Mucosa of descending colon (tissue), 3 donors: ENCODE measurements around the gene RCAN3. TPM values are rescaled to one million over a fixed set of nuclear protein-coding genes. Genes with fewer than 3 reads are reported as not detected.

Source experiments
- ATAC-seq: fragments of 200-7000 bp; cut with Tn5 transposase; one replicate; pipeline ENCODE4 v1.9.1; 2020; ENCODE audit warnings: mild to moderate bottlenecking, moderate library complexity
- DNase-seq, 3 donors: peaks; one replicate each; pipeline ENCODE4 v3.0.0-alpha.2; 2020
- H3K36me3 ChIP-seq: fragments of 200-600 bp; one replicate; pipeline ENCODE4 v1.8.0; 2021; ENCODE audit warnings: low read depth, mild to moderate bottlenecking
- H3K4me1 ChIP-seq: fragments of 200-600 bp; one replicate; pipeline ENCODE4 v1.8.0; 2021; ENCODE audit warnings: low read depth, mild to moderate bottlenecking
- H3K4me3 ChIP-seq: fragments of 200-600 bp; one replicate; pipeline ENCODE4 v1.8.0; 2021; ENCODE audit warnings: mild to moderate bottlenecking
- H3K9me3 ChIP-seq: fragments of 200-600 bp; one replicate; pipeline ENCODE4 v1.8.0; 2021; ENCODE audit warnings: mild to moderate bottlenecking
- CTCF ChIP-seq: fragments of 200-600 bp; IDR thresholded peaks from one replicate; pipeline ENCODE4 v1.8.0; 2022; ENCODE audit warnings: antibody characterized with exemption, mild to moderate bottlenecking
- intact Hi-C, 2 donors: fragments of 100-400 bp; cut with DNase I in 1 of 2; cut with micrococcal nuclease in 1 of 2; formaldehyde crosslinking; loops; one replicate each; pipeline versions ENCODE4 v1.11.0 to v1.11.1; 2022; cut with DNase I, micrococcal nuclease
- total RNA-seq, 3 donors: library from RNA; stranded (reverse); fragmentation: NEBNext Ultra II Directional in 2 of 3; extraction: Animal tissue kit (Norgen Biotek cat#: 25700) in 2 of 3; gene quantifications; one replicate each; pipeline versions ENCODE4 v1.2.1 to v1.2.4, GENCODE V29; 2021 to 2023
- donor health status: DM: no; HTN: no; CAD: no; lungs with moderate emphysema.
- donor health status: DM: no; HTN: no; CAD: no.
- donor health status: DM: no; HTN: yes; CAD: no.

The RCAN3 gene
- total RNA-seq, 3 donors from 2014 or later, result 9.2 to 15.0 (median 12.8) TPM

- no peak overlapping the region for H3K4me3 ChIP-seq
- H3K4me1 ChIP-seq, result peaks cover 13% of the 10 kb centered on the region
- intact Hi-C loops, result no loop called here
- H3K9me3 ChIP-seq, result no peaks in the 10 kb centered on the region
- peak; percentile 91 for ATAC-seq
- H3K36me3 ChIP-seq, result no peaks in the 10 kb centered on the region
- peak in 1 of 3 donors; percentile 76 for DNase-seq
- TF ChIP-seq CTCF, result no peak
These were observed 38.5 kb downstream of the RCAN3 start for GRCh38 chr1:24540906-24541710.

- peak; percentile 55 for TF ChIP-seq CTCF
- H3K4me3 ChIP-seq, result no peak overlapping the region
- intact Hi-C loops, result no loop called here
- no peaks in the 10 kb centered on the region for H3K36me3 ChIP-seq
- DNase-seq (peak in 1 of 3 donors; percentile 72), ATAC-seq (peak; percentile 74)
- H3K4me1 ChIP-seq, result peaks cover 10% of the 10 kb centered on the region
- H3K9me3 ChIP-seq, result no peaks in the 10 kb centered on the region
These were observed 39.2 kb downstream of the RCAN3 start for GRCh38 chr1:24541711-24542346.

- no peak for TF ChIP-seq CTCF
- no peak for ATAC-seq
- Histone ChIP-seq H3K36me3 (no peaks in the 10 kb centered on the region), H3K4me3 (no peak overlapping the region), H3K9me3 (no peaks in the 10 kb centered on the region), H3K4me1 (peaks cover 9% of the 10 kb centered on the region)
- DNase-seq, result no peak
- intact Hi-C loops, result no loop called here
These were observed 41.6 kb downstream of the RCAN3 start for GRCh38 chr1:24544239-24544638.

- Histone ChIP-seq H3K36me3 (no peaks in the 10 kb centered on the region), H3K4me3 (no peak overlapping the region), H3K4me1 (peaks cover 6% of the 10 kb centered on the region), H3K9me3 (no peaks in the 10 kb centered on the region)
- no peak for DNase-seq
- no peak for TF ChIP-seq CTCF
- ATAC-seq, result no peak
- intact Hi-C loops, result no loop called here
These were observed 43.0 kb downstream of the RCAN3 start for GRCh38 chr1:24545662-24546061.

GRCh38 chr1:24547195-24547594 is 44.6 kb downstream of the RCAN3 start:
- Histone ChIP-seq H3K36me3 (no peaks in the 10 kb centered on the region), H3K9me3 (no peaks in the 10 kb centered on the region), H3K4me1 (peaks cover 9% of the 10 kb centered on the region), H3K4me3 (no peak overlapping the region)
- no peak for TF ChIP-seq CTCF
- ATAC-seq (no peak), DNase-seq (no peak)
- intact Hi-C loops, result no loop called here
